HG02610 (cell line): ENCODE data around the gene GRM4.

Experiments
- ATAC-seq: cut with Tn5 transposase; IDR thresholded peaks from one replicate; pipeline ENCODE4 v1.9.1; 2021; ENCODE audit warnings: mild to moderate bottlenecking, moderate library complexity; ENCODE audit not compliant: unreplicated experiment

GRM4 gene

DNA sequence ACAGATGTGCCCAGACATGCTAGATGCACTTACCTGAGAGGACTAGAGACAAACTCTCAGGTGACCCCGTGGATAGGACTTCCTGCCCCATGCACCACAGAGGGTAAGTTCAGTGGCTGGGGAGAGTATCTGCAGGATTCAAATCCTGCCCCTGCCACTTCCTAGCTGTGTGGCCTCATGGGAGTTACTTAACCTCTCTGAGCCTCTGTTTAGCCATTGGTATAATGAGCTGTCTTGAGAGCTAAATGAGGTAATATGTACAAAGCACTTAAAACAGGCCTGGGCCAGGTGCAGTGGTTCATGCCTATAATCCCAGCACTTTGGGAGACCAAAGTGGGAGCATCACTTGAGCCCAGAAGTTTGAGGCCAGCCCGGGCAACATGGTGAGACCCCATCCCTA is 59.3 kb downstream of the GRM4 start:
- ATAC-seq, result no peak

DNA sequence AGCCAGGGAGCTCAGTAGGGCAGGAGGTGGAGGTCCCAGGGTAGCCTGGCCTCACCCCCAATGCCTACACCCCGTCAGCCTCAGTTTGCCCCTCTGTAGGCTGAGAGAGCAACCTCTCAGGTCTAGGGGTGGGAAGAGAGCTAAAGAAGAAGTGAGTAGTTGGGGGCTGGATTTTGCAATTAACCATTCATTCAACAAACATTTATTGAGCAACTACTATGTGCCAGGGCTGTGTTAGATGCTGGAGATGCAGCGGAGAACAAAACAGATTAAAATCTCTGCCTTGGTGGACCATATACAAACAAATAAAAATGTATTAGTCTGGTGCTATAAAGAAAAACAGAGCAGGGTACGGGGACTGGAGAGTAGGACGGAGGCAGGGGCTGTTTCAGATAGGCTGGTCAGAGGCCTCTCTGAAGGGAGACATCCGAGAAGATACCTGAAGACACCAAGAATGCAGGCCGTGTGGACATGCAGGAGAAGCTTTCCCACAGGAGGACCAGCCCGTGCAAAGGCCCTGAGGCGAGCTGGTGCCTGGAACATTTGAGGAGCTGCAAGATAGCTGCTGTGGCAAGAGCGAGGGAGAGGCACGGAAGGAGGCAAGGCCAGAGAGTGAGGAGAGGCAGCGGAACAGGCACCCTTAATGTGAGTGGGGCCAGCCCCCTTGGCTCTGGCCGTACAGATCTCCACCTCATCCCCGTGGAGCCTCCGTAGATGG is 60.3 kb downstream of the GRM4 start:
- no peak for ATAC-seq

DNA sequence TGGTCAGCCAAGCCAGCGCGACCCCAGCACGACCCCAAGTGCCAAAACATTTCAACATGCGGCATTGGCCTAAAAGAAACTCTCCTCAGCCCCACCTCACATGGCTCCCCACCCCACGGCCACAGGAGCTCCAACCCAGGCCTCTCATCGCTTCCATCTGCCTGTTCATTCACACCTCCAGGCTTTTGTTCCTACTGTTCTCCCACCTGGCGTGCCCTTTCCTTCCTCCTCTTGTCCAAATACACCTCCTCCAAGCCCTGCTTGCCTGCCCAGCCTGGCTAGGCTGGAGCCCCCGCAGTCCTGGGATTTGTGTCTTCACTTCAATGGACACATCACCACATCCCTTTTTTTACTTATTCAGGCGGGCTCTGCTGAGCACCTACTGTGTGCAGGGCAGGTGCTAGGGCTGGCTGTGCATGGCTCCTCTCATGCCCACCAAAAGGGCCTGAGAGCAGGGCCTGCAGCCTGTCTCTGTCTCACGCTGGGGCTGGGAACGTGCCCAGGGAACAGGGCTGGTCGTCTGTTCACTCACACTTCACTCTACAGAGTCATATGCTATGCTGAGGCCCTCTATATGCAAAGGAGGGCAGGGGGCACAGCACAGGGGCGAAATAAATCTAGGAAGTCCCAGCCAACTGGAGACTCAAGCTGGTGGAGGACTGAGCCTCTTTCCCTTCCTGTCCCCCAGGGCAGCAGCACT is 61.1 kb downstream of the GRM4 start:
- ATAC-seq, result no peak

DNA sequence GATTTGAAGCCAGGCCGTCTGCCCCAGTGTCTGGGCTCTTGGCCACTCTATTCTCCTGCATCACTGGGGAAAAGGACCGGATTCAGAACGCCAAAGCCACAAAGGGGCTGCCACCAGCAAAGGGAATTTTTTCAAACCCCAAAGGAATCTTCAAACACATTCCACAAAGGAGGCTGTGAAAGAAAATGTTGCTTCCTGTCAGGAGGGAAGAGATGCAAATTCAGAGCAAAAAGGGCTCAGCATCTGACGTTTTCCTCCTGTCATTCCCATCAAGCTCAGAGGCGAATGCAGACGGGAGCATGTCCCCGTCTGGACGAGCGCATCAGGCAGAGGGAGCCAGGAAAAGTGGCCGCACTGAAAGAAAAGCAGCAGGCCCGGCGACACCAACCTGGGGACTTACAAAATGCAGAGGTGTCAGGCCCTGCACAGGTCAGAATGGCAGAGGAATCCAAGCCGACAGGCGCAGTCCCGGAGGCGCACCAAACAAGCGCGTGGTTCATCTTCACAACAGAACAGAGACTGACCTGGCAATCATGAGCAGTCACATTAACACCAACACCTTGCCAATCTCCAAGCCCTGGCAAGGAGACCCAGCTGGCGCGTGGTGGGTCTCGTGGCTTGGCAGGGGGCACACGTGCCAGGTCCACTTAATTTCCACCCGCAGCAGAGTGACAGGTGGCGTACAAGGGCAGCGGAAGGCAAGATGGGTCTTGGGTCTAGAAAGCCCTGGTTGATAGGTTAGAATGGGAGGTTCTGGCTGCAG is 62.8 kb downstream of the GRM4 start:
- no peak for ATAC-seq

DNA sequence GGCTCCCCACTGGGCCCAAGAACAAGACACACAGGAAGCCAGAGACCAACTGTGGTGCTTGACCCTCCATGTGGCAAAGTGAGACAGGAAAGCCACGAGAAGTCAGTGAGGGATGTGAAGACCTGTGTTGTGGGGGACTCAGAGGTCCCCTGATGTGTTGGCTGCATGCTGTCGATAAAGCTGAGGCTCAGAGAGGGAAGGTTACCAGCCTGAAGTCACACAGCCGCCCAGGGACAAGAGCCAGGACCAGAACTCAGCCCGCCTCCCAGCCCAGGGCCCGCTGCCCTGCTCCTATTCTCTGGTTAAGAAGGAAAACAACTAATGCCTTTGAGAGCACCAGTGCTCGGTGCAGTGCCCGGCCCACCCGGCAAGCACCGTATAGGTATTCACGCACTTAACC is 63.5 kb downstream of the GRM4 start:
- ATAC-seq, result no peak

DNA sequence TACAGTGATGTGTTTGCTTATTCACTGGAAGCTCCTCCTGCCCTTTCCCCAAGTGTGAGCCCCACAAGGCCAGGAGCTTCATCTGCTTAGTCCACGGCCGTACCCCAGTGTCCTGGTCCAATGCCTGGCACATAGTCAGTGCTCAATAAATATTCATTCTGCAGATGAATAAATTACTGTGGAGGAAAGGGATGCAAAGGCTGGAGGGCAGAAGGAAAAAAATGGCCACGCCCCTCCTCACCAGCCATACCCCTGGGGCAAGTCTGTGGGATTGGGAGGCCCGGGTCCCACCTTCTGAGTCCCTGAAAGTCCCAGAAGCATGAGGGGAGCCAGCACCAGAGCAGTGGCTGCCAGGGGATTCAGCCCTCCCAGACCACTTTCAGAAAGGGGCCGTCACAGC is 65.5 kb downstream of the GRM4 start:
- ATAC-seq, result no peak

DNA sequence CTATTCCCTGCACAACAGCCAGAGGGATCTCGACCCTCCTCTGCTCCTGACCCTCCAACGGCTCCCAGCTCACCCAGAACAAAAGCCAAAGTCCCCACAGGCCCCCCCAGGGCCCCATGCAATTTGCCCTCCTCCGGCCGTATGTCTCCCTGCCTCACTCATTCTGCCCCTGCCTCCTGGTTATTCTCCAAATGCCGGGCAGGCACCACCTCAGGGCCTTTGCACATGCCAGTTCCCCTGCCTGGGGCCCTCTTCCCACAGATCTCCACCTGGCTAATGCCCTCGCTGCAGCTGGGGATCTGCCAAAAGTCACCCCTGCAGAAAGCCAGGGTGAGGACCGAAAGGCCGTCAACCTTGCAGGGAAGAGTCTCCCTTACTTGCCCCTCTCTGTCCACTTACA is 66.0 kb downstream of the GRM4 start:
- no peak for ATAC-seq

DNA sequence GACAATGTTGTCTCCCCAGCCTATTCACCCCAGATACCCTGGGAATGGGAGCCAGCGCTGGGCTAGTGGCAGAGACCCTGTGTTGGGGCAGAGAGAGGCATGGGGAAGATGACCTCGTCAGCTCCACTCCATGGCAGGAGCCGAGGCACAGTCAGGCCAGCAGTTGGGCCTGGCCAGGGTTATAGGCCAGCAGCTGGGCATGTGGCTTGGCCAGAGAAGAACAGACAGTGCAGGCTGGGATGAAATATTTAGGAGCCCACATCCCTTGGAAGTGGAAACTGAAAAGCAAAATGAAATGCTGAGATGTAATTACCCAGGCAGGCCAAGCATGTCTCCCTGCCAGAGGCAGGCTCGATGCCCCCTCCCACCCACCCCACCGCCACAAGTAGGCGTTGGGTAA is 70.0 kb downstream of the GRM4 start:
- ATAC-seq, result no peak

DNA sequence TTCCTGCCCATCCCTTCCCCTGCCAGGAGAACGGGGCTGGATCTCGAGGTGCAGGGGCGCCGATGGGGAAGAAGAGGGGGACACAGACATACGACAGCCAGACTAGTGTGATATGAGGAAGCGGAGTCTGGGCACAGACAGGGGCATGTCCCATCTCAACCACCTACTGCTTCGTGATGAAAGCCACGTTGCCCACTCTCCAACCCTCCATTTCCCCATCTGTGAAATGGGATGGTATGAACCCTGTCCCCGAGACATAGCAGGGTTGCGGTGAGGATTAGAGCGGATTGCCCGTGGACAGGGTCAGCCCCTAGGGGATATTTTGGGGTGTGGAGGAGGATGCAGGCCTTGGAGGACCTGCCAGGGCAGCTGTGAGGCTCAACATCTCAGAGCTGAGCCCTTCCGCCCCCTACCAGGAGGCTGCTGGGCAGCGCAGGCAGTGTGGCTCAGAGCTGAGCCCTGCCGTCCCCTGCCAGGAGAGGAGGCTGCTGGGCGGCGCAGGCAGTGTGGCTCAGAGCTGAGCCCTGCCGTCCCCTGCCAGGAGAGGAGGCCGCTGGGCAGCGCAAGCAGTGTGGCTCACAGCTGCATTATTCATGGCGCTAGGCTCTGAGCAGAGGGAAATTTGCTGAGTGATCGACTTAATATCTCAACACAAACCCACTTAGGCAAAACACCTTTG is 71.7 kb downstream of the GRM4 start:
- ATAC-seq, result no peak

DNA sequence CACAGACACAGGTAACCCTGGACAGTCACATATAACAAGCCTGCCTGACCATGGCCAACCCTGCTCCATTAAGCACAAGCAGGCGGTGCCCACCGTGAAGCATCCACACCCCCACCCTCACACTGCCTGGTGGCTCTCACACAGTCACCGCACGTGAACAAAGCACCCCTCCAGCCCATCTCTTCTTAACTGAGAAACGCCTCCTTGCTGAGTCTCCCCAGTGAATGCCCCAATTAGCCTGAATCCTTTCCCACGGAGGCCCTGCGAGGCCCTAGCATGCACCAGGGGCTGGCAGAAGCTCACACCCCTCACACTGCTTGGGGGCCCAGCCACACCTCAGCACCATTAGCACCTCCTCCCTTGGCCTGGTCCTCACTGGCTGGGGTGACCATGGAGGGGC is 72.3 kb downstream of the GRM4 start:
- no peak for ATAC-seq

DNA sequence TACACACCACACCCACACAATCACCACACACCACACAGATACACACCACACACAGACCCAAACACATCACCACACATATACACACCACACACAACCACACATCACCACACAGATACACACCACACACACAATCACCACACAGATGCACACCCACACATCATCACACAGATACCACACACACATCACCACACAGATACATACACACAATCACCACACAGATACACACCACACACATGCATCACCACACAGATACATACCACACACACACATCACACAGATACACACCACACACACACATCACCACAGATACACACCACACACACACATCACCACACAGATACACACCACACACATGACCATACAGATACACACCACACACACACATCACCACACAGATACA is 73.2 kb downstream of the GRM4 start:
- ATAC-seq, result no peak

DNA sequence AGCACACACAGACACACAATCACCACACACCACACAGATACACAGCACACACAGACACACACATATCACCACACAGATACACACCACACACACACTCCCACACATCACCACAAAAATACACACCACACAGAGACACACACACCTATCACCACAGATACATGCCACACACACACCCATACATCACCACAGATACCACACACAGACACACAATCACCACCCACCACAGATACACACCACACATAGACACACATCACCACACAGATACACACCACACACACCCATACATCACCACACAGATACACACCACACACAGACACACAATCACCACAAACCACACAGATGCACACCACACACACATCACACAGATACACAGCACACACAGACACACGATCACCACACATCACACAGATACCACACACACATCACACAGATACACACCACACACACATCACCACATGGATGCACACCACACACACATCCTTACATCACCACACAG is 74.0 kb downstream of the GRM4 start:
- no peak for ATAC-seq

DNA sequence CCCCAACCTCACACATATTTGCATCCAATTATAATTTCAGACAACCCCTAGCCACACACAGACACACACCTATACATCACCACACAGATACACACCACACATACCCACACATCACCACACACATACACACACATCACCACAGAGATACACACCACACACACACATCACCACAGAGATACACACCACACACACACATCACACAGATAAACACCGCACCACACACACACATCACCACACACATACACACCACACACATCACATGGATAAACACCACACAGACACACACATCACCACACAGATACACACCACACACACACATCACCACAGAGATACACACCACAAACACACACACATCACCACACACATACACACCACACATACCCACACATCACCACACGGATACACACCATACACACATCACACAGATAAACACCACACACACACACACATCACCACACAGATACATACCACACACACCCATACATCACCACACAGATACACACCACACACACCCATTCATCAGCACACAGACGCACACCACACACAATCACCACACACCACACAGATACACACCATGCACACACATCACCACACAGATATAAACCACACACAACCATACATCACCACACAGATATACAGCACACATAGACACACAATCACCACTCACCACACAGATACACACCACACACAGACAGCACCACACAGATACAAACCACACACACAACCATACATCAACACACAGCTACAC is 74.6 kb downstream of the GRM4 start:
- no peak for ATAC-seq

DNA sequence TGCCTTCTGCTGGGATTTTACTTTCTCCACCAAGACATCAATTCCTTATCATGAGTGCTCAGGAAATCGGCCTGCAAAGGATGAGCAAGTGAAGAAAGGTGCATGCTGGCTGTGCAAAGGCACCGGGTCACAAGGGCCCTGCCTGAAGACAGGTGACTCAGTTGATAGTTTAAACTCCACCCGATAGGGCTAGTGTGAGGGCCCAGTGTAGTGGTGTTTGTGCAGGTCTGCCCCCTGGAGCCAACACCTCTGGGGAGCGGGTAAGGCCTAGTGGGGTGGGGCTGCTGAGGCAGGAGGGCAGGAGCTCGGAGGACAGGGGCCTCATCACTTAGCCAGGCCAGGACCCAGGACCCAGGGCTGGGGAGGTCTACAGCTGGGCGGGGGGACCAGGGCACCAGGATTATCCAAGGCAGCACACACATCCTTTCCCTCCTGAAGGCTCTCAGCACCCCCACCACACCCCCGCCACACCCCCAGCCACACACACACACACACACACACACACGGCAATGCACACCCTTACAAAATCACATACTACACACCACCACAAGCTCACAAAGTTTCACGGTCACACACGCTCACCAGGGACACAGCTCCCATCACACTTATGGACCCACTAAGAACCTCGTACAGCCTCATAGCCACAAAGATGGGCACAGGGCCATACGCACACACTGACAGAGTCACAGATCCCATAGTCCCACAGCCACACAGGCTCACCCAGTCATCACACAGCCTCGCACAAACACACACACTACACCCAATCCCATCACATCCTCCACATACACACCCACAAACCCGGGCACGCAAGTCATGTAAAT is 75.4 kb downstream of the GRM4 start:
- ATAC-seq, result no peak

DNA sequence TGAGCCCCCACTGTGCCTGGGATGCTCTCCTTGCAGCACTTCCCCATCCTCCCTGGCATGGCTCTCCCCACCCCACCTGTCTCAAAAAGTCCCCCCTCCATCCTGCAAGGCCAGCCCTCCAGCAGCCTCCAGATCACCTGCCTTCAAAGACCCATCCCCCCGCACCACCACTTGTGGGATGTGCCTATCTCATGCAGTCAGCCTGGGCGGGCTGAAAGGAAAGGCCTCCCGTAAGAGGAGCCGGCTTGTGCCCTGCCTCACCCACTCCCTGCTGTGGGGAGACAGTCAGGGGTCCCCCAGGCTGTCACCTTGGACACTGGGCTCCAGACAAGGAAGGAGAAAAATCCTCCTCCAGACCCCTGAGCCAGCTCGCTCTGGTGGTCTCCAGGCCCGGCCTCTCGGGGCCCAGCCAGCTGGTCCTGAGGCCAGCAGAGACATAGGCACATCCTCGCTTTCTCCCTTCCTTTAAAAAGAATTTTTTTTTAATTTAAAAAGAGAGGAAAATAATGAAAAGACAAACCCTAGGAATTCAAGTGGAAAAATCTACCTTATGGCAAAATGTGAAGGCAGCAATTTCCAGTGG is 77.3 kb downstream of the GRM4 start:
- no peak for ATAC-seq

DNA sequence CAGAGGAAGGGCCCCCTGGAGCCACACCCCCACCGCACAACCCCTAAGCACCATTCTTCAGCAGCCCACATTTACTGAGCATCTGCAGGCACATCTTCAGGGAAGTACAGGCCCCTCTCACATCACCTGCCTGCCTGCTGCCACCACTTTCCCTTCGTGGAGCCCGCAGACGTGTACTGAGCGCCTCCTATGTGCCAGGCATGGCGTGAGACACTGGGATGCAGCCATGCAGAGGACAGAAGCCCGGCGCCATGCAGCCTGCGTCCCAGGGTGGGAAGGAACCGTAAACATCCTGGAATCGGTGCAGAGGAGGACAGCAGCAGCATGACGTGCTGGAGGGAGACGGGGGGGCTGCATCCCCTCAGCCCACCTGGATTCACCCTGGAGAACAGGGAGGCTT is 78.1 kb downstream of the GRM4 start:
- ATAC-seq, result no peak

DNA sequence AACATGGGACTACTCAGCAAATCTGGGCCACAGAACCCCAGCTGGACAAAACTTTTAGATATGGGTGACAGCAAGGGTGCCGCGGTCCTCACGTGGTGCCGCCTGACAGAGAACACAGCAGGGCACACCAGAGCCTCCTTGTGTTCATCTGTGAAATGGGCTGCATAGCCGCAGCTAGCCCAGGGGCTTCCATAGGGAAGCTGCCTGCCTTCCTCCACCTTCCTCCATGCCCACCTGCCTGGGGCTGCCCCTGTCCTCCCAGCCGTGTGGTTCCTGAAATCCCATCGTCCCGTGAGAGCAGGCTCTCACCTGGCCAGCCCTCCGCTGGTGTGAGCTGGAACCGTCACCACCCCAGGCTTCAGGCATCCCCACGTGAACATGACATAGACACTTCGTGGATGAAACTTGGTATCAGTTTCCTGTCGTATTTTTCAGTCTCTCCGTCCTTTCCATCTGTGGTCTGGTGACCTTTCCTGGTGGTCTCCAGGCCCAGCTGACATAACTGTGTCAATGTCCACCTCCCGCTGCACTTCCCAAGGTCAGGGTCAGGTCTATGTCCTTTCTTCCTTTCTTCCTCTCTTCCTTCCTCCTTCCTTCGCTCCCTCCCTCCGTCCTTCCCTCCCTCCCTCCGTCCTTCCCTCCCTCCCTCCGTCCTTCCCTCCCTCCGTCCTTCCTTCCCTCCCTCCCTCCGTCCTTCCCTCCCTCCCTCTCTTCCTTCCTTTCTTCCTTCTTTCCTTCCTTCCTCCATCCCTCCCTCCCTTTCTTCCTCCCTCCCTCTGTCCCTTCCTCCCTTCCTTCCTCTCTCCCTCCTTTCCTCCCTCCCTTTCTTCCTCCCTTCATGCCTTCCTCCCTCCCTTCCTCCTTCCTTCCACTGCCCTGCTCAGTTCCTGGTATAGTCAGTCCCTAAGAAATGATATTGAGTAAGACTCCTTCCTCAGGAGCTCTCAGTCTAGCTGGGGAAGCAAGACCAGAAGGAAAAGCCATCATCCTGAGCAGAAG is 78.8 kb downstream of the GRM4 start:
- no peak for ATAC-seq

DNA sequence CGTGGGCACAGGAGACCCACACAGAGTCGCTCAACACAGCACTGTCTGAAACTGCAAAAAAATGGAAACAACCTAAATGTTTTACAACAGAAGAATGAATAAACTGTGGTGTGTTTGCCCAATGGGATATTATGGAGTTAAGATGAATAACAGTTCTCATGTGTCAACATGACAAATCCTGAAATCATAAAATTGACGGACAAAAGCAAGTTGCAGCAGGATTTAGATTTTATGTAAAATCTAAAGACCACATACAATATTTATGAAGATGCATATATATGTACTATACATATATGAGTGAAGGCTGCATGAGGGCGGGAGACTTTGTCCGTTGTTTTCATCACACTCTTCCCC is 79.7 kb downstream of the GRM4 start:
- ATAC-seq, result no peak
